Progenitor cell of endocrine pancreas (in vitro differentiated cells): ENCODE results near the gene OR4C45. TPM values are rescaled to one million over a fixed set of nuclear protein-coding genes. Genes with fewer than 3 reads are reported as not detected.

ENCODE experiments used
- DNase-seq: peaks from one replicate; pipeline ENCODE4 v3.0.0; 2021; ENCODE audit warnings: low spot score; ENCODE audit not compliant: unreplicated experiment
- H3K27ac Mint-ChIP-seq: 2 replicates; pipeline ENCODE4 v1.8.0; 2021; ENCODE audit warnings: mild to moderate bottlenecking, moderate library complexity, mixed read lengths
- H3K27me3 Mint-ChIP-seq: 2 replicates; pipeline ENCODE4 v1.8.0; 2021; ENCODE audit warnings: mixed read lengths
- H3K36me3 Mint-ChIP-seq: 2 replicates; pipeline ENCODE4 v1.8.0; 2022; ENCODE audit warnings: mixed read lengths; ENCODE audit not compliant: insufficient read depth
- H3K4me1 Mint-ChIP-seq: 2 replicates; pipeline ENCODE4 v1.8.0; 2021; ENCODE audit warnings: low read depth, mixed read lengths
- H3K4me3 Mint-ChIP-seq: 2 replicates; pipeline ENCODE4 v1.8.0; 2021; ENCODE audit warnings: low read depth, mild to moderate bottlenecking, moderate library complexity, mixed read lengths
- H3K9me3 Mint-ChIP-seq: 2 replicates; pipeline ENCODE4 v1.8.0; 2021; ENCODE audit warnings: low read depth, mixed read lengths
- CTCF ChIP-seq: fragments of 200-600 bp; sonication (generic); IDR thresholded peaks from one replicate; pipeline ENCODE4 v1.5.0; 2021; ENCODE audit warnings: antibody characterized with exemption, mild to moderate bottlenecking; ENCODE audit not compliant: unreplicated experiment
- total RNA-seq: library from RNA; stranded (reverse); gene quantifications from 2 replicates; pipeline ENCODE4 v1.2.1, GENCODE V29; 2021

The OR4C45 gene
- total RNA-seq, 1 donor from 2014 or later: not detected

- DNase-seq: no peak
- Mint-ChIP-seq H3K36me3 (peaks cover 10% of the 10 kb centered on the region), H3K9me3 (peaks cover 57% of the 10 kb centered on the region)
Observed at GRCh38 chr11:50070389-50070788, 37.7 kb downstream of the OR4C45 start.

DNA sequence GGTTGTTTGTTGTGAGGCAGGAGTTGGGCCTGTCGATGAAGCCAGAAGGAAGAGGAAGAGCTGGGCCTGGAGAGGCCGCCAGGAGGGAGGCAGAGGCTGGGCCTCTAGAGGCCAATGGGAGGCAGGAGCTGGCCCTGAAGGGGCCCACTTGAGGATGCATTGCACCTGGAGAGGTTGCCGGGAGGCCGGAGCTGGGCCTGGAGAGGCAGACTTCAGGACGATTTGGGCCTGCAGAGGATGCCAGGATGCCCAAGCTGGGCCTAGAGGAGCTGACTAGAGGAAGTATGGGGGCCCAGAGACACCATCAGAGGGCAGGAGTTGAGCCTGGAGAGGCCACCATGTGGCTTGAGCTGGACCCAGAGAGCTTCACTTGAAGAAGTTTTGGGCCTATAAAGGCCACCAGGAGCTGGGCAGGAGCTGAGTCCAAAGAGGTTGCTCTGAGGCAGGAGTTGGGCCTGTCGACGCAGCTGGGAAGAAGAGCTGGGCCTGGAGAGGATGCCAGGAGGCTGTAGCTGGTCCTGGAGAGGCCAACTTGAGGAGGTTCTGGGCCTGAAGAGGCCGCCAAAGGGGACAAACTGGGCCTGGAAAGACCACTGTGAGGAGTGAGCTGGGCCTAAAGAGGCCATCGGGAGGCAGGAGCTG lies 39.0 kb downstream of the OR4C45 start:
- DNase-seq: no peak
- no peak for TF ChIP-seq CTCF
- Mint-ChIP-seq H3K36me3 (peaks cover 12% of the 10 kb centered on the region), H3K9me3 (peaks cover 59% of the 10 kb centered on the region), H3K27me3 (no peaks in the 10 kb centered on the region), H3K4me3 (no peak overlapping the region), H3K27ac (no peak overlapping the region), H3K4me1 (no peaks in the 10 kb centered on the region)

More at GRCh38 chr11:50070389-50070788, 37.7 kb downstream of the OR4C45 start:
- Mint-ChIP-seq H3K4me3 (no peak overlapping the region), H3K4me1 (no peaks in the 10 kb centered on the region), H3K27ac (no peak overlapping the region), H3K27me3 (no peaks in the 10 kb centered on the region)
- TF ChIP-seq CTCF: no peak

GRCh38 chr11:50072226-50073112 lies 39.8 kb downstream of the OR4C45 start:
- H3K9me3 Mint-ChIP-seq: peaks cover 65% of the 10 kb centered on the region
- H3K36me3 Mint-ChIP-seq: peaks cover 12% of the 10 kb centered on the region
- no peak overlapping the region for H3K27ac Mint-ChIP-seq

GRCh38 chr11:50073113-50074105 lies 40.7 kb downstream of the OR4C45 start:
- Mint-ChIP-seq H3K27me3 (no peaks in the 10 kb centered on the region), H3K4me1 (no peaks in the 10 kb centered on the region), H3K36me3 (peaks cover 12% of the 10 kb centered on the region), H3K27ac (no peak overlapping the region), H3K4me3 (no peak overlapping the region), H3K9me3 (peaks cover 66% of the 10 kb centered on the region)
- DNase-seq: no peak
- no peak for TF ChIP-seq CTCF

More at GRCh38 chr11:50072226-50073112, 39.8 kb downstream of the OR4C45 start:
- no peak for DNase-seq
- H3K4me3 Mint-ChIP-seq: no peak overlapping the region
- TF ChIP-seq CTCF: no peak
- H3K4me1 Mint-ChIP-seq: no peaks in the 10 kb centered on the region
- H3K27me3 Mint-ChIP-seq: no peaks in the 10 kb centered on the region
